ENCODE results near the gene ARSG.

Gene ARSG

DNA sequence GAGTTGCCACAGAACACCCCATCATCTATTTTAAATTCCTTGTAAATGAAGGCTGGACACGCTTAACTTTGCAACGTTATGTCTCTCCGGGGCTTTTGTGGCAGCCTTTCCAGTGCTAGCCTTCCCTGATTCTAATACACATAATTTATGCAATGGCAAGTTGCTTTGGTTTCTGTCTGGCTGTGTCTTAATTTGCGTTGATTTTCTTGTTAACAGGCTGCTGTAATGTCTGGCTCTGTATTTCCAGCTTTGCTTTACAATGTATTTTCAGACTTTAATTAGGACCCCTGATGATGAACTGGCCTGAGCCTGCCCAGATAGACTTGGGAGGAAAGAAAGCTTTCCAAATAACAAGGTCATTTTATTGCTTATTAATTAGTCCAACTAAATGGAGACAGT is 30.3 kb downstream of the ARSG start:
- ChIA-PET POLR2A (no interaction called here), CTCF (interaction anchor here (0.5 to 1.2 kb wide), 2 partner anchors 66 to 77 kb away, joined by 3 read pairs; no protein-coding TSS in a partner anchor)
- DNase-seq (ENCODE audit: extremely low spot score): no peak
- TF ChIP-seq FOXM1 (IDR thresholded peaks at IDR 0.05; ENCODE audit: borderline replicate concordance) (no peak), ARNT (IDR thresholded peaks at IDR 0.05) (no peak), BHLHE40 (IDR thresholded peaks at IDR 0.05; ENCODE audit: borderline replicate concordance) (no peak), L3MBTL2 (conservative IDR thresholded peaks at IDR 0.05) (no peak), SUZ12 (IDR thresholded peaks at IDR 0.05) (no peak), SP1 (IDR thresholded peaks at IDR 0.05) (no peak), FOXA1 (IDR thresholded peaks at IDR 0.05) (no peak), HDGF (IDR thresholded peaks at IDR 0.05; ENCODE audit: borderline replicate concordance) (no peak), LEF1 (IDR thresholded peaks at IDR 0.05; ENCODE audit: borderline replicate concordance) (no peak), ELF4 (IDR thresholded peaks at IDR 0.05) (no peak), CTBP1 (IDR thresholded peaks at IDR 0.05; ENCODE audit: borderline replicate concordance) (no peak), ZNF384 (IDR thresholded peaks at IDR 0.05) (no peak), TARDBP (IDR thresholded peaks at IDR 0.05) (no peak), FOXK2 (IDR thresholded peaks at IDR 0.05) (no peak), NFRKB (IDR thresholded peaks at IDR 0.05) (no peak)
- TF ChIP-seq, protein P1, sequence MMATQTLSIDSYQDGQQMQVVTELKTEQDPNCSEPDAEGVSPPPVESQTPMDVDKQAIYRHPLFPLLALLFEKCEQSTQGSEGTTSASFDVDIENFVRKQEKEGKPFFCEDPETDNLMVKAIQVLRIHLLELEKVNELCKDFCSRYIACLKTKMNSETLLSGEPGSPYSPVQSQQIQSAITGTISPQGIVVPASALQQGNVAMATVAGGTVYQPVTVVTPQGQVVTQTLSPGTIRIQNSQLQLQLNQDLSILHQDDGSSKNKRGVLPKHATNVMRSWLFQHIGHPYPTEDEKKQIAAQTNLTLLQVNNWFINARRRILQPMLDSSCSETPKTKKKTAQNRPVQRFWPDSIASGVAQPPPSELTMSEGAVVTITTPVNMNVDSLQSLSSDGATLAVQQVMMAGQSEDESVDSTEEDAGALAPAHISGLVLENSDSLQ (IDR thresholded peaks at IDR 0.05): no peak

DNA sequence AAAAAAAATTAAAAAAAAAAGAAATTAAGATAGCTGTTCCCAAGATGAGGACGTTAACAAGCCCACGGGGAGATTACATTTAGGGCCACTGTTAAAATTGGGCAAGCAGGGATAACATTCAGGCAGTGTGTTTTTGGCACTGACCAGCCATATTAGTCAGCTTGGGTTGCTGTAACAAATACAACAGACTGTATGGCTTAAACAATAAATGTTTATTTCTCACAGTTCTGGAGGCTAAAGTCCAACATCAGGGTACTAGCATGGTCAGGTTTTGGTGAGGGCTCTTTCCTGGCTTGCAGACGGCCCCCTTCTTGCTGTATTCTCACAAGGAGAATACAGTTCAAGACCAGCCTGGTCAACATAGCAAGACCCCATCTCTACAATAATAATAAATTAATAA is 31.3 kb downstream of the ARSG start:
- no peak for DNase-seq (ENCODE audit: extremely low spot score)
- CTCF ChIA-PET: no interaction called here
- TF ChIP-seq, protein P1 (IDR thresholded peaks at IDR 0.05): no peak
- TF ChIP-seq BHLHE40 (IDR thresholded peaks at IDR 0.05; ENCODE audit: borderline replicate concordance): no peak
- TF ChIP-seq FOXA1 (IDR thresholded peaks at IDR 0.05): no peak
- no peak for TF ChIP-seq SUZ12 (IDR thresholded peaks at IDR 0.05)
- TF ChIP-seq LEF1 (IDR thresholded peaks at IDR 0.05; ENCODE audit: borderline replicate concordance): no peak
- TF ChIP-seq CTBP1 (IDR thresholded peaks at IDR 0.05; ENCODE audit: borderline replicate concordance): no peak
- TF ChIP-seq FOXK2 (IDR thresholded peaks at IDR 0.05): no peak
- TF ChIP-seq NFRKB (IDR thresholded peaks at IDR 0.05): no peak
- POLR2A ChIA-PET: no interaction called here

DNA sequence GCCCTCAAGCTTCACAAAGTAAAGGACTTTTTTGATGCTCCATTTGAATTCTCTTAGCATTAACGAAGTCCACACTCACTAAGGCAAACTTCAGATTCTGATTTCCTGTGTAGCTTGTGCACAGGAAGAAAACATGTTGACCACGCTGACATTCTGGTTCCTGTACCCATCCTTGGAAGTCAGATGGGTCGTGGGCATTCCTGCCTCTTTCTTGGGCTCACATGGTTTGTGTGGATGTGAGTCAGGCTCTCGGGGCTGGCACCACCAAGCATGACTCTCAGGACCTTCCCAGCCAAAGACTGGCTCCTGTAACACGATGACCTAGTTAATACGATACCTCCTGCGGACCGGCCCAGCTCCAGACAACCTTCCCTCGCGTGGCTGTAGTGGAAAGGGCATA is 32.8 kb downstream of the ARSG start:
- TF ChIP-seq ZNF384 (IDR thresholded peaks at IDR 0.05): no peak
- no peak for TF ChIP-seq LEF1 (IDR thresholded peaks at IDR 0.05; ENCODE audit: borderline replicate concordance)
- TF ChIP-seq HDGF (IDR thresholded peaks at IDR 0.05; ENCODE audit: borderline replicate concordance): no peak
- no peak for TF ChIP-seq ARNT (IDR thresholded peaks at IDR 0.05)
- no peak for TF ChIP-seq ELF4 (IDR thresholded peaks at IDR 0.05)
- TF ChIP-seq FOXK2 (IDR thresholded peaks at IDR 0.05): no peak
- TF ChIP-seq, protein P1 (IDR thresholded peaks at IDR 0.05): no peak
- no peak for TF ChIP-seq NFRKB (IDR thresholded peaks at IDR 0.05)
- no peak for TF ChIP-seq FOXM1 (IDR thresholded peaks at IDR 0.05; ENCODE audit: borderline replicate concordance)
- CTCF ChIA-PET: no interaction called here
- POLR2A ChIA-PET: no interaction called here
- DNase-seq (ENCODE audit: extremely low spot score): no peak

DNA sequence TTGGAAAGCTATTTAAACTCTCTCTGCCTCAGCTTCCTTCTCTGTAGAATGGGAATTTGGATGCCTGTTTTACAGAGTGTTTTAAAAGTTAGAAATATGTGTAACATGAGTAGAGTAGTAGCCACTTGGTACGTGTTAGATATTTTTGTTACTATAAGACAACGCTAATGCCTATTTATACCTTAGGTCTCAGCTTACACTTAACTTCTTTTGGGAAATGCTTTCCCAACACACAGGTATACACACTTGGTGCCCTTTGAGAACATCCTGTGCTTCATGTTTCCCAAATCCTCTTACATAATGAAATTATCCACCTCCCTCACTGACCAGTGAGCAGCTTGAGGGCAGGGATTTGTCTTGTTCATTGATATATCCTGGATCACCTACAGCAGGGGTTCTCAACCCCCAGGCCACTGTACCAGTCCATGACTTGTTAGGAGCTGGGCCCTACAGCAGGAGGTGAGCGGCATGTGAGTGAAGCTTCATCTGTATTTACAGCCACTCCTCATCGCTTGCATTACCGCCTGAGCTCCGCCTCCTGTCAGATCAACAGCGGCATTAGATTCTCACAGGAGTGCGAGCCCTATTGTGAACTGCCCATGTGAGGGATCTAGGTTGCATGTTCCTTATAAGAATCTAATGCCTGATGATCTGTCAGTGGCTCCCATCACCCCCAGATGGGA is 33.5 kb downstream of the ARSG start:
- DNase-seq (ENCODE audit: extremely low spot score): no peak
- CTCF ChIA-PET: no interaction called here
- TF ChIP-seq HDGF (IDR thresholded peaks at IDR 0.05; ENCODE audit: borderline replicate concordance) (no peak), ARNT (IDR thresholded peaks at IDR 0.05) (no peak), FOXK2 (IDR thresholded peaks at IDR 0.05) (no peak), NFRKB (IDR thresholded peaks at IDR 0.05) (no peak), LEF1 (IDR thresholded peaks at IDR 0.05; ENCODE audit: borderline replicate concordance) (no peak), SUZ12 (IDR thresholded peaks at IDR 0.05) (no peak), BHLHE40 (IDR thresholded peaks at IDR 0.05; ENCODE audit: borderline replicate concordance) (no peak)
- TF ChIP-seq, protein P1 (IDR thresholded peaks at IDR 0.05): no peak
- POLR2A ChIA-PET: no interaction called here

DNA sequence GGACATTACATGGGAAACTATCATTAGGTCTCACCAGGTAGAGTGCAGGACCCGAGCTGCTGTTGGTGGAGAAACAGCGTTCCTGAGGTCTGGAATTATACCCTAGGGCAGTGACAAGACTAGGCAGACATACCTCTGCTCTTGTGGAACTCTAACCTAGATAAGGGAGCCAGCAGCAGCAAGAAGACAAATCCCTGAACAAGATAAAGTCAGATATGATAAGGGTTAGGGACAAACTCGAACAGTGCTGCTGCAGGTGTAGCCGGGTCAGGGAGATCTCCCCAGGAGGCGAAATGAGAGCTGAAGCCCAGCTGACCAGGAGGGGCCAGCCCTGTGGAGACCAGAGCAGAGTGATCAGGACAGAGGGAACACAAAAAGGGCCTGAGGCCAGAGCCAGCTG is 34.7 kb downstream of the ARSG start:
- ChIA-PET POLR2A (no interaction called here), CTCF (interaction anchor here (0.6 kb wide), 1 partner anchor 249 kb away, joined by 6 read pairs; no protein-coding TSS in a partner anchor)
- TF ChIP-seq LEF1 (IDR thresholded peaks at IDR 0.05; ENCODE audit: borderline replicate concordance): no peak
- TF ChIP-seq L3MBTL2 (conservative IDR thresholded peaks at IDR 0.05): no peak
- TF ChIP-seq TARDBP (IDR thresholded peaks at IDR 0.05): no peak
- no peak for TF ChIP-seq CTBP1 (IDR thresholded peaks at IDR 0.05; ENCODE audit: borderline replicate concordance)
- TF ChIP-seq ZNF384 (IDR thresholded peaks at IDR 0.05): no peak
- no peak for TF ChIP-seq NFRKB (IDR thresholded peaks at IDR 0.05)
- TF ChIP-seq, protein P1 (IDR thresholded peaks at IDR 0.05): no peak
- TF ChIP-seq FOXA1 (IDR thresholded peaks at IDR 0.05): no peak
- TF ChIP-seq FOXM1 (IDR thresholded peaks at IDR 0.05; ENCODE audit: borderline replicate concordance): no peak
- TF ChIP-seq SUZ12 (IDR thresholded peaks at IDR 0.05): no peak
- TF ChIP-seq FOXK2 (IDR thresholded peaks at IDR 0.05): no peak
- TF ChIP-seq HDGF (IDR thresholded peaks at IDR 0.05; ENCODE audit: borderline replicate concordance): no peak
- TF ChIP-seq ARNT (IDR thresholded peaks at IDR 0.05): no peak
- no peak for DNase-seq (ENCODE audit: extremely low spot score)
